Fibroblast of upper back skin (primary cell): ENCODE data around the gene PLA2G2D.

Source experiments
- DNase-seq: peaks from one replicate; pipeline ENCODE4 v3.0.0-alpha.2; 2013

Gene PLA2G2D

GRCh38 chr1:20083178-20083944 lies 36.0 kb downstream of the PLA2G2D start:
- no peak for DNase-seq

- no peak for DNase-seq
Observed at GRCh38 chr1:20082772-20083171, 36.6 kb downstream of the PLA2G2D start.

- no peak for DNase-seq
Observed at GRCh38 chr1:20081353-20081810, 38.0 kb downstream of the PLA2G2D start.

- DNase-seq: no peak
Observed at GRCh38 chr1:20080441-20081352, 38.6 kb downstream of the PLA2G2D start.

GRCh38 chr1:20079661-20080305 lies 39.6 kb downstream of the PLA2G2D start:
- no peak for DNase-seq

- no peak for DNase-seq
Observed at GRCh38 chr1:20078711-20079110, 40.6 kb downstream of the PLA2G2D start.

- DNase-seq: no peak
Observed at GRCh38 chr1:20078171-20078651, 41.1 kb downstream of the PLA2G2D start.

- DNase-seq: no peak
Observed at GRCh38 chr1:20076710-20077461, 42.5 kb downstream of the PLA2G2D start.

GRCh38 chr1:20076223-20076622 lies 43.1 kb downstream of the PLA2G2D start:
- no peak for DNase-seq

- no peak for DNase-seq
Observed at GRCh38 chr1:20075345-20075744, 44.0 kb downstream of the PLA2G2D start.

GRCh38 chr1:20074725-20075171 lies 44.6 kb downstream of the PLA2G2D start:
- DNase-seq: peak; percentile 10

- DNase-seq: no peak
Observed at GRCh38 chr1:20074055-20074724, 45.1 kb downstream of the PLA2G2D start.

- DNase-seq: no peak
Observed at GRCh38 chr1:20073256-20073655, 46.1 kb downstream of the PLA2G2D start.

GRCh38 chr1:20072771-20073170 lies 46.6 kb downstream of the PLA2G2D start:
- DNase-seq: no peak

- DNase-seq: no peak
Observed at GRCh38 chr1:20071416-20071815, 47.9 kb downstream of the PLA2G2D start.

- no peak for DNase-seq
Observed at GRCh38 chr1:20070357-20070756, 49.0 kb downstream of the PLA2G2D start.

- DNase-seq: peak; percentile 57
Observed at GRCh38 chr1:20069874-20070273, 49.5 kb downstream of the PLA2G2D start, which contains the start of gene PLA2G5. TSS of gene PLA2G5 (plus strand) at chr1:20070194. CDS start at chr1:20084831, 14,637 bp downstream.

- no peak for DNase-seq
Observed at GRCh38 chr1:20068722-20069121, 50.6 kb downstream of the PLA2G2D start.

GRCh38 chr1:20063861-20064292 lies 55.5 kb downstream of the PLA2G2D start:
- DNase-seq: peak; percentile 83
